GM12878 (cell line): ENCODE data around the gene SLC4A8. TPM values are rescaled to one million over a fixed set of nuclear protein-coding genes. Genes with fewer than 3 reads are reported as not detected.

Experiments
- ATAC-seq: fragments of 200-7000 bp; cut with Tn5 transposase; 3 replicates; pipeline ENCODE4 v1.9.1; 2020; ENCODE audit warnings: mild to moderate bottlenecking, moderate library complexity
- BruUV-seq: library from RNA; stranded (reverse); fragments of 400-500 nt; replicated peaks from 2 replicates; lab custom pipeline; 2021; lab: Mats Ljungman, UMichigan
- CTCF ChIA-PET: fragments of 300-600 bp; sonication (Branson Sonifier 250); formaldehyde crosslinking; extraction: SDS; loops from one replicate; lab custom pipeline; 2021; ENCODE audit warnings: inconsistent platforms; lab: Yijun Ruan, JAX
- POLR2A ChIA-PET: fragments of 350-600 bp; formaldehyde crosslinking; extraction: SDS; loops from one replicate; lab custom pipeline; 2021; ENCODE audit warnings: inconsistent platforms; lab: Charles Lee
- RAD21 ChIA-PET: fragments of 300-600 bp; sonication (Branson Sonifier 250); formaldehyde crosslinking; loops from one replicate; lab custom pipeline; 2023; ENCODE audit warnings: antibody characterized with exemption; ENCODE audit not compliant: unreplicated experiment; lab: Charles Lee
- SMC1A ChIA-PET: fragments of 300-600 bp; sonication (Branson Sonifier 250); formaldehyde crosslinking; loops from one replicate; lab custom pipeline; 2023; ENCODE audit not compliant: unreplicated experiment, uncharacterized antibody; lab: Charles Lee
- DNase-seq: peaks from one replicate; pipeline ENCODE4 v3.0.0-alpha.2; 2011; ENCODE audit warnings: low read depth, low spot score
- FAIRE-seq: peaks from 3 replicates; lab custom pipeline; 2011; peaks lifted over from hg19 to GRCh38; lab: Jason Lieb, UNC
- H2AFZ ChIP-seq: 2 replicates; pipeline ENCODE4 v1.6.0; 2011; ENCODE audit warnings: low read depth, low read length, control low read depth; ENCODE audit not compliant: control insufficient read depth
- H3K27ac ChIP-seq: 2 replicates; pipeline ENCODE4 v1.5.1; 2011; ENCODE audit warnings: control low read depth; ENCODE audit not compliant: control insufficient read depth, insufficient read depth
- H3K27me3 ChIP-seq, 2 experiments: replicated peaks in 1 of 2; 2 replicates each; pipeline versions ENCODE4 v1.6.0 to v1.6.1; 2011; ENCODE audit warnings: low read length in 1 of 2; ENCODE audit not compliant: control insufficient read depth in 2 of 2, insufficient read depth in 2 of 2
- H3K36me3 ChIP-seq, 2 experiments: 2 replicates each; pipeline ENCODE4 v1.5.1; 2011; ENCODE audit warnings: low read length in 1 of 2; ENCODE audit not compliant: control insufficient read depth in 2 of 2, insufficient read depth in 2 of 2
- H3K4me1 ChIP-seq: 2 replicates; pipeline ENCODE4 v1.6.1; 2011; ENCODE audit warnings: mild to moderate bottlenecking, low read length, moderate library complexity, mixed read lengths; ENCODE audit not compliant: control insufficient read depth, insufficient read depth
- H3K4me2 ChIP-seq: 2 replicates; pipeline ENCODE4 v1.6.0; 2011; ENCODE audit warnings: control low read depth; ENCODE audit not compliant: control insufficient read depth, insufficient read depth
- H3K4me3 ChIP-seq: fragments of 200-600 bp; sonication (generic); 2 replicates; pipeline ENCODE4 v1.5.1; 2016
- H3K79me2 ChIP-seq: 2 replicates; pipeline ENCODE4 v1.6.0; 2011; ENCODE audit warnings: low read length; ENCODE audit not compliant: control insufficient read depth, insufficient read depth
- H3K9ac ChIP-seq: 2 replicates; pipeline ENCODE4 v1.8.0; 2011; ENCODE audit warnings: low read length, control low read depth, mixed read lengths; ENCODE audit not compliant: control insufficient read depth, insufficient read depth
- H3K9me3 ChIP-seq: replicated peaks from 3 replicates; pipeline ENCODE4 v1.5.1; 2011; ENCODE audit warnings: mild to moderate bottlenecking, low read length; ENCODE audit not compliant: control insufficient read depth, insufficient read depth
- H4K20me1 ChIP-seq: 2 replicates; pipeline ENCODE4 v1.6.0; 2011; ENCODE audit not compliant: control insufficient read depth, insufficient read depth
- CEBPB ChIP-seq, 2 experiments: fragments of 150-350 bp in 1 of 2; IDR thresholded peaks; 2 replicates each; pipeline ENCODE4 v1.6.1; 2012 to 2014; ENCODE audit warnings: low read depth in 2 of 2, low read length in 2 of 2, borderline replicate concordance in 1 of 2, inconsistent platforms in 1 of 2
- HDAC6 ChIP-seq: fragments of 200-600 bp; sonication (generic); IDR thresholded peaks from one replicate; pipeline ENCODE4 v1.8.0; 2017; ENCODE audit warnings: antibody characterized with exemption; ENCODE audit not compliant: unreplicated experiment
- MTA2 ChIP-seq: fragments of 450-650 bp; IDR thresholded peaks from 2 replicates; pipeline ENCODE4 v1.6.1; 2016; ENCODE audit warnings: low read depth, mild to moderate bottlenecking, moderate library complexity
- NR2F1 ChIP-seq: fragments of 450-650 bp; conservative IDR thresholded peaks from 2 replicates; pipeline ENCODE4 v1.6.1; 2017; ENCODE audit warnings: mild to moderate bottlenecking
- RAD21 ChIP-seq: IDR thresholded peaks from 2 replicates; pipeline ENCODE4 v1.6.1; 2011; ENCODE audit warnings: mild to moderate bottlenecking, low read depth, low read length, moderate library complexity; ENCODE audit not compliant: insufficient read depth
- WGBS: methylation state at CpG from one replicate; pipeline ENCODE4 v1.1.6; 2016; ENCODE audit warnings: low lambda C conversion rate; ENCODE audit not compliant: insufficient replicate concordance, insufficient coverage; ENCODE audit errors: missing lambda C conversion rate; 5-methylcytosine and 5-hydroxymethylcytosine counted together
- in situ Hi-C: fragments of 300-500 bp; cut with MboI; formaldehyde crosslinking; loops from 9 replicates; pipeline ENCODE4 v1.14.3; 2018; ENCODE audit warnings: mixed read lengths
- intact Hi-C: fragments of 100-400 bp; cut with micrococcal nuclease; formaldehyde crosslinking; loops from one replicate; pipeline ENCODE4 v1.14.2; 2022; ENCODE audit not compliant: unreplicated experiment
- polyA plus RNA-seq, 11 experiments: library from polyadenylated mRNA; depleted of rRNA in 4 of 11; unstranded in 6 of 11; stranded (reverse) in 5 of 11; fragments of >200 nt; fragmentation: Nextera tagmentation in 4 of 11; fragmentation: Illumina TruSeq in 1 of 11; extraction: Ambion mirVana in 4 of 11; extraction: Trizol in 1 of 11; gene quantifications; 1 replicate in 1 of 11; 2 replicates in 10 of 11; pipeline versions ENCODE4 v1.2.1 to v1.2.3, GENCODE V29; 2011 to 2016; ENCODE audit warnings: inconsistent platforms in 2 of 11, missing spikeins in 2 of 11, low read depth in 1 of 11
- total RNA-seq, 4 experiments: library from RNA; depleted of rRNA in 3 of 4; stranded (reverse); fragments of >200 nt in 3 of 4; fragmentation: Illumina TruSeq in 1 of 4; extraction: Trizol in 1 of 4; gene quantifications; 2 replicates each; pipeline versions ENCODE4 v1.2.1 to v1.2.3, GENCODE V29; 2013 to 2021
- TF ChIP-seq, protein P1 (sequence below): IDR thresholded peaks from 2 replicates; pipeline ENCODE4 v1.6.1; 2012; ENCODE audit warnings: improper control_type of control experiment, low read depth, low read length; ENCODE audit not compliant: insufficient replicate concordance
- TF ChIP-seq, protein P2 (sequence below): fragments of 150-350 bp; IDR thresholded peaks from 2 replicates; pipeline ENCODE4 v1.6.1; 2014; ENCODE audit warnings: mild to moderate bottlenecking, low read depth, low read length

The SLC4A8 gene
- total and polyA plus RNA-seq, 10 of the 15 experiments (the other 5 are each of a cell fraction or from before 2014, with no cell fraction given) = 1.4 to 7.7 (median 3.7) TPM

DNA sequence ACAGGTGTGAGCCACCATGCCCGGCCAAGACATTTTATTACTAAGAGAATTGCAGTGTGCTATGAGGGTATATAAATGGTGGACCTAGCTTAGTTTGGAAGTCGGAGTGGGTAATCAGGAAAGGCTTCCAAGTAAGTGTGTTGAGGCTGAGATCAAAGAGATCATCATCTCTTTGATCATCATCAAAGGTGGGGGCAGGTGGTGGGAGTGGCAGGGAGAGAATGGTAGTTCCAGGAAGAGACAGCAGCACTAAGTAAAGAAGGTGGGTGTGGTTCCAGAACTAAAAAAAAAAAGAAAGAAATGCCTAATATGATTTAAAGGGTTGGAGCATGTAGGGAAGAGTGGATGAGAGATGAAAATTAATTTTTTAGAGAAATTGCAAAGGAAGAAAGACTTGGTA lies 14.7 kb downstream of the SLC4A8 start (continued):
- TF ChIP-seq RAD21 (no peak), MTA2 (no peak), HDAC6 (no peak), CEBPB (IDR thresholded peaks at IDR 0.05; ENCODE audit: borderline replicate concordance in 1 of 2, low read depth in 2 of 2, low read length in 2 of 2) (no peak)

DNA sequence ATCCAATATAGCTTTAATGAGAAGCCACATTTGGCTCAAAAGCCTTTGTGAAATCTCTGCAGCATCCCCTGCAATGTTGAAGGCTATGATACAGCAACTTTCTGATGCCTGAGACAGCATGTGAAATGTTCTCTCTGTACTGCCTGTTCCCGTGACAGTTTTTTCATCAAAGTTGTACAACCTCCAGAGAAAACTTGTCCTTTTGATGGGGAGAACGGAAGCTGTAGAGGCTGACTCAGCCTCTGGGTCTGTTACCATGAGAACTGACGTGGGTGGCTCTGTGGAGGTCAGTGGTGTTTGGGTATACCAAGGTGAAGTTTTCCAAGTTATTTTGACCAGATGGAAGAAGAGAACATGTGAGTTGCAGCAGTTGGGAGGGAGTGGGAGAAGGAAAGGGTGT lies 17.0 kb downstream of the SLC4A8 start:
- TF ChIP-seq, protein P1, sequence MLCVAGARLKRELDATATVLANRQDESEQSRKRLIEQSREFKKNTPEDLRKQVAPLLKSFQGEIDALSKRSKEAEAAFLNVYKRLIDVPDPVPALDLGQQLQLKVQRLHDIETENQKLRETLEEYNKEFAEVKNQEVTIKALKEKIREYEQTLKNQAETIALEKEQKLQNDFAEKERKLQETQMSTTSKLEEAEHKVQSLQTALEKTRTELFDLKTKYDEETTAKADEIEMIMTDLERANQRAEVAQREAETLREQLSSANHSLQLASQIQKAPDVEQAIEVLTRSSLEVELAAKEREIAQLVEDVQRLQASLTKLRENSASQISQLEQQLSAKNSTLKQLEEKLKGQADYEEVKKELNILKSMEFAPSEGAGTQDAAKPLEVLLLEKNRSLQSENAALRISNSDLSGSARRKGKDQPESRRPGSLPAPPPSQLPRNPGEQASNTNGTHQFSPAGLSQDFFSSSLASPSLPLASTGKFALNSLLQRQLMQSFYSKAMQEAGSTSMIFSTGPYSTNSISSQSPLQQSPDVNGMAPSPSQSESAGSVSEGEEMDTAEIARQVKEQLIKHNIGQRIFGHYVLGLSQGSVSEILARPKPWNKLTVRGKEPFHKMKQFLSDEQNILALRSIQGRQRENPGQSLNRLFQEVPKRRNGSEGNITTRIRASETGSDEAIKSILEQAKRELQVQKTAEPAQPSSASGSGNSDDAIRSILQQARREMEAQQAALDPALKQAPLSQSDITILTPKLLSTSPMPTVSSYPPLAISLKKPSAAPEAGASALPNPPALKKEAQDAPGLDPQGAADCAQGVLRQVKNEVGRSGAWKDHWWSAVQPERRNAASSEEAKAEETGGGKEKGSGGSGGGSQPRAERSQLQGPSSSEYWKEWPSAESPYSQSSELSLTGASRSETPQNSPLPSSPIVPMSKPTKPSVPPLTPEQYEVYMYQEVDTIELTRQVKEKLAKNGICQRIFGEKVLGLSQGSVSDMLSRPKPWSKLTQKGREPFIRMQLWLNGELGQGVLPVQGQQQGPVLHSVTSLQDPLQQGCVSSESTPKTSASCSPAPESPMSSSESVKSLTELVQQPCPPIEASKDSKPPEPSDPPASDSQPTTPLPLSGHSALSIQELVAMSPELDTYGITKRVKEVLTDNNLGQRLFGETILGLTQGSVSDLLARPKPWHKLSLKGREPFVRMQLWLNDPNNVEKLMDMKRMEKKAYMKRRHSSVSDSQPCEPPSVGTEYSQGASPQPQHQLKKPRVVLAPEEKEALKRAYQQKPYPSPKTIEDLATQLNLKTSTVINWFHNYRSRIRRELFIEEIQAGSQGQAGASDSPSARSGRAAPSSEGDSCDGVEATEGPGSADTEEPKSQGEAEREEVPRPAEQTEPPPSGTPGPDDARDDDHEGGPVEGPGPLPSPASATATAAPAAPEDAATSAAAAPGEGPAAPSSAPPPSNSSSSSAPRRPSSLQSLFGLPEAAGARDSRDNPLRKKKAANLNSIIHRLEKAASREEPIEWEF = no peak
- TF ChIP-seq NR2F1 = no peak
- TF ChIP-seq, protein P2, sequence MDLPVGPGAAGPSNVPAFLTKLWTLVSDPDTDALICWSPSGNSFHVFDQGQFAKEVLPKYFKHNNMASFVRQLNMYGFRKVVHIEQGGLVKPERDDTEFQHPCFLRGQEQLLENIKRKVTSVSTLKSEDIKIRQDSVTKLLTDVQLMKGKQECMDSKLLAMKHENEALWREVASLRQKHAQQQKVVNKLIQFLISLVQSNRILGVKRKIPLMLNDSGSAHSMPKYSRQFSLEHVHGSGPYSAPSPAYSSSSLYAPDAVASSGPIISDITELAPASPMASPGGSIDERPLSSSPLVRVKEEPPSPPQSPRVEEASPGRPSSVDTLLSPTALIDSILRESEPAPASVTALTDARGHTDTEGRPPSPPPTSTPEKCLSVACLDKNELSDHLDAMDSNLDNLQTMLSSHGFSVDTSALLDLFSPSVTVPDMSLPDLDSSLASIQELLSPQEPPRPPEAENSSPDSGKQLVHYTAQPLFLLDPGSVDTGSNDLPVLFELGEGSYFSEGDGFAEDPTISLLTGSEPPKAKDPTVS = no peak
- no peak overlapping the region for H3K27ac ChIP-seq
- SMC1A ChIA-PET = no interaction called here
- WGBS = 53% methylated on average over 3 of the region's 3 CpGs
- H3K36me3 ChIP-seq = no peaks in the 10 kb centered on the region
- no peaks in the 10 kb centered on the region for H3K9me3 ChIP-seq
- H3K4me2 ChIP-seq = no peak overlapping the region
- POLR2A ChIA-PET = no interaction called here
- RAD21 ChIA-PET = no interaction called here
- DNase-seq = no peak
- intact Hi-C loops = no loop called here
- FAIRE-seq = no peak
- in situ Hi-C loops = no loop called here
- CTCF ChIA-PET = no interaction called here
- H3K27me3 ChIP-seq = no peaks in the 10 kb centered on the region
- H4K20me1 ChIP-seq = no peaks in the 10 kb centered on the region
- H3K4me3 ChIP-seq = no peak overlapping the region
- no peak overlapping the region for H3K9ac ChIP-seq
- no peak for ATAC-seq
- no peaks in the 10 kb centered on the region for H3K4me1 ChIP-seq
- no peak overlapping the region for H2AFZ ChIP-seq
- no peaks in the 10 kb centered on the region for H3K79me2 ChIP-seq
- no TSS peak for BruUV-seq
